Esophagus muscularis mucosa (tissue), 4 donors: Measurements from ENCODE around the gene SSBP4.

ENCODE experiments used
- EP300 ChIP-seq: sonication (generic); formaldehyde crosslinking; IDR thresholded peaks from one replicate; pipeline ENCODE4 v1.6.1; 2017; ENCODE audit warnings: antibody characterized with exemption
- POLR2A ChIP-seq: fragments of 450-650 bp; IDR thresholded peaks from one replicate; pipeline ENCODE4 v1.6.1; 2017; ENCODE audit warnings: antibody characterized with exemption, moderate library complexity, mild to moderate bottlenecking, low read depth
- POLR2AphosphoS5 ChIP-seq, 2 donors: sonication (generic); formaldehyde crosslinking; IDR thresholded peaks; one replicate each; pipeline ENCODE4 v1.6.1; 2017; ENCODE audit warnings: antibody characterized with exemption in 2 of 2
- TF ChIP-seq, protein P1 (sequence below), 3 experiments: fragments of 200-600 bp in 2 of 3; fragments of 450-650 bp in 1 of 3; sonication (generic) in 2 of 3; IDR thresholded peaks; one replicate each; pipeline ENCODE4 v1.5.1; 2017 to 2019; ENCODE audit warnings: antibody characterized with exemption in 3 of 3, mild to moderate bottlenecking in 2 of 3, moderate library complexity in 1 of 3

DNA sequence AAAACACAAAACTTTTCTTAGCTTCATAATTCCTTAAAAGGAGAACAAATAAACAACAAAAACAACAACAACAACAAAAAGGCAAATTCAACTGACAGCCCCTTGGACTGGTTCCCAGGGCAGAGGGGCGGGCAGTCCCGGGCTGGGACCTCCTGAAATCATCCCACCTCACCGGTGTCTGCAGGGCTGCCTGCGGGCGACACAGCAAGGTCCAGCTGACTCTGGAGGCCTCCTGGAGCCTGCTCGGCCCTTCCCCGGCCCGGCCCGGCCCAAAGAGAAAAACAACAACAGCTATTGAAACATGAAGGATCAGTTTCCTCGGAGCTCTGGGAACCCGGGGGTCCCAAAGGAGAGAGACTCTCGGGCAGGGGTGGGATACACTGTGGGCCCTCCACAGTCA lies 23.7 kb downstream of the SSBP4 start:
- TF ChIP-seq, protein P1, sequence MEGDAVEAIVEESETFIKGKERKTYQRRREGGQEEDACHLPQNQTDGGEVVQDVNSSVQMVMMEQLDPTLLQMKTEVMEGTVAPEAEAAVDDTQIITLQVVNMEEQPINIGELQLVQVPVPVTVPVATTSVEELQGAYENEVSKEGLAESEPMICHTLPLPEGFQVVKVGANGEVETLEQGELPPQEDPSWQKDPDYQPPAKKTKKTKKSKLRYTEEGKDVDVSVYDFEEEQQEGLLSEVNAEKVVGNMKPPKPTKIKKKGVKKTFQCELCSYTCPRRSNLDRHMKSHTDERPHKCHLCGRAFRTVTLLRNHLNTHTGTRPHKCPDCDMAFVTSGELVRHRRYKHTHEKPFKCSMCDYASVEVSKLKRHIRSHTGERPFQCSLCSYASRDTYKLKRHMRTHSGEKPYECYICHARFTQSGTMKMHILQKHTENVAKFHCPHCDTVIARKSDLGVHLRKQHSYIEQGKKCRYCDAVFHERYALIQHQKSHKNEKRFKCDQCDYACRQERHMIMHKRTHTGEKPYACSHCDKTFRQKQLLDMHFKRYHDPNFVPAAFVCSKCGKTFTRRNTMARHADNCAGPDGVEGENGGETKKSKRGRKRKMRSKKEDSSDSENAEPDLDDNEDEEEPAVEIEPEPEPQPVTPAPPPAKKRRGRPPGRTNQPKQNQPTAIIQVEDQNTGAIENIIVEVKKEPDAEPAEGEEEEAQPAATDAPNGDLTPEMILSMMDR (IDR thresholded peaks at IDR 0.05) = no peak
- no peak for TF ChIP-seq POLR2A
- TF ChIP-seq EP300 = no peak
- TF ChIP-seq POLR2AphosphoS5 (IDR thresholded peaks at IDR 0.05) = no peak
